Chondrocyte (in vitro differentiated cells): ENCODE data around the gene IRAK2. TPM values are rescaled to one million over a fixed set of nuclear protein-coding genes. Genes with fewer than 3 reads are reported as not detected.

Experiments
- DNase-seq: peaks from one replicate; pipeline ENCODE4 v3.0.0; 2021; ENCODE audit warnings: mixed read lengths, low spot score
- H3K27ac Mint-ChIP-seq: one replicate; pipeline ENCODE4 v1.8.0; 2021; ENCODE audit warnings: mild to moderate bottlenecking, moderate library complexity, mixed read lengths; ENCODE audit not compliant: unreplicated experiment
- H3K27me3 Mint-ChIP-seq: 2 replicates; pipeline ENCODE4 v1.8.0; 2021; ENCODE audit warnings: low read depth, mixed read lengths
- H3K36me3 Mint-ChIP-seq: 2 replicates; pipeline ENCODE4 v1.8.0; 2021; ENCODE audit warnings: low read depth, mixed read lengths
- H3K4me1 Mint-ChIP-seq: 2 replicates; pipeline ENCODE4 v1.8.0; 2021; ENCODE audit warnings: low read depth, mild to moderate bottlenecking, mixed read lengths
- H3K4me3 Mint-ChIP-seq: one replicate; pipeline ENCODE4 v1.8.0; 2021; ENCODE audit warnings: mild to moderate bottlenecking, moderate library complexity, mixed read lengths; ENCODE audit not compliant: unreplicated experiment
- H3K9me3 Mint-ChIP-seq: 2 replicates; pipeline ENCODE4 v1.8.0; 2021; ENCODE audit warnings: low read depth, mixed read lengths
- total RNA-seq: library from RNA; stranded (reverse); gene quantifications from 3 replicates; pipeline ENCODE4 v1.2.1, GENCODE V29; 2021
- TF ChIP-seq, protein P1 (sequence below): fragments of 200-600 bp; sonication (generic); IDR thresholded peaks from 2 replicates; pipeline ENCODE4 v1.5.0; 2021; ENCODE audit warnings: antibody characterized with exemption, mild to moderate bottlenecking, moderate library complexity

The IRAK2 gene
- total RNA-seq, 1 donor from 2014 or later: 1.6 TPM

DNA sequence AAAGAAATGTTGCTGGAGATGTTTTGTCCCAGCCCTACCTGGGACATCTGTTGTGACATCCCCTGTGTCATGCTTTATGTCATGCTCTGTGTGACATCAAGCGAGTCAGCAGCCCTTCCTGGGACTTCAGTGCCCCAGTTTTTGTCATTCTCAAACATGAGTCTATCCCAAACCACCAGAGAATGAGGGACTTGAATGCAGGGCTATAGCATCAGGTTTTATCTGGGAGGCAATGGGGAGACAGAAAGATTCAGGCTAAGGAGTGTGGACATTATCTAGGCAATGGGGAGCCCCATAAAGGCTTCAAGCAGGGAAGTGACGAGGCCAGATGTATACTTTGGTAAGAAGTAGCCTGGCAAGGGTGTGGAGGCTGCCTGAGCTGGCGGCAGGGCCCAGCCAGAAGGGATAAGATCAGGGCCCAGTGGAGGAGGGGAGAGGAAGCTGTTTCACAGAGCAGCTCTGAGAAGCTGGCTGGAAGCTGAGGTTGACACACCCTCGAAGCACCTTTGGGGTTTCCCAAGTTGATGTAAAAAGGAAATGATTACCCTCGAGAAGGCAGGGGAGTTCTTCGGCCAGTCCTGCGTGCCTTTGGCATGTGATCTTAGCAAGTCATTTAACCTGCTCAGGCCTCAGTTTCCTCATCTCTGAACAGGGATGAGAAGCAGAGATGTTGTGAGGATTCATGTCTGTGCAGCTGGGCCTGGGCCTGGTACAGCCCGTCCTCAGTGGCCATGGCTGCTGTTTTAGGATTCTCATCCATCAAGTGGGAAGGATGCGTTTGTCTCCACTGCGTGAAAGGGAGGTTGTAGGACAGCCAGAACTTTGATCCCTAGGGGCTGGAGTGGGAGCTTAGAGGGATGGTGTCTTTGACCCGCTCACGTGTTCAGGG, 34.3 kb downstream of the IRAK2 start:
- Mint-ChIP-seq H3K27ac (peak overlapping the region; percentile 67), H3K9me3 (no peaks in the 10 kb centered on the region), H3K27me3 (no peaks in the 10 kb centered on the region), H3K36me3 (no peaks in the 10 kb centered on the region), H3K4me3 (no peak overlapping the region), H3K4me1 (peaks cover 35% of the 10 kb centered on the region)
- no peak for DNase-seq
- TF ChIP-seq, protein P1, sequence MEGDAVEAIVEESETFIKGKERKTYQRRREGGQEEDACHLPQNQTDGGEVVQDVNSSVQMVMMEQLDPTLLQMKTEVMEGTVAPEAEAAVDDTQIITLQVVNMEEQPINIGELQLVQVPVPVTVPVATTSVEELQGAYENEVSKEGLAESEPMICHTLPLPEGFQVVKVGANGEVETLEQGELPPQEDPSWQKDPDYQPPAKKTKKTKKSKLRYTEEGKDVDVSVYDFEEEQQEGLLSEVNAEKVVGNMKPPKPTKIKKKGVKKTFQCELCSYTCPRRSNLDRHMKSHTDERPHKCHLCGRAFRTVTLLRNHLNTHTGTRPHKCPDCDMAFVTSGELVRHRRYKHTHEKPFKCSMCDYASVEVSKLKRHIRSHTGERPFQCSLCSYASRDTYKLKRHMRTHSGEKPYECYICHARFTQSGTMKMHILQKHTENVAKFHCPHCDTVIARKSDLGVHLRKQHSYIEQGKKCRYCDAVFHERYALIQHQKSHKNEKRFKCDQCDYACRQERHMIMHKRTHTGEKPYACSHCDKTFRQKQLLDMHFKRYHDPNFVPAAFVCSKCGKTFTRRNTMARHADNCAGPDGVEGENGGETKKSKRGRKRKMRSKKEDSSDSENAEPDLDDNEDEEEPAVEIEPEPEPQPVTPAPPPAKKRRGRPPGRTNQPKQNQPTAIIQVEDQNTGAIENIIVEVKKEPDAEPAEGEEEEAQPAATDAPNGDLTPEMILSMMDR: no peak

DNA sequence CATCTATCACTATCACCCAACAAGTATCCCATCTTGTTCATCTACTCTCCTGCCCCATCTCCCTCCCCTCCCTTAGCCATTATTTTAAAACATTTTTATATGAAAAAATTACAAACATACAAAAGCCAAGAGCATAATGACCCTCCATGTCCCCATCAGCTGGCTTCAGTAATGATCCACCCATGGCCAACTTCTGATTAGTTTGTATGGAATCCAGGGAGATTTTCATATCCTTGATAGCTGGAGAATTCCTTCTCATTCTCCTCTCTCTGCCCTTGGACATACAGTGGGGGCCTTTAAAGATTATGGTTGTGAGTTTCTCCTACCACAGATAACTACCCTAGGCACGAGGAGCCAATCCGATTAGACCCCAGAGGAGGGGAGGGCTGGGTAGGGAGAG, 40.2 kb downstream of the IRAK2 start:
- H3K9me3 Mint-ChIP-seq: no peaks in the 10 kb centered on the region
- H3K27ac Mint-ChIP-seq: peak overlapping the region; percentile 90
- H3K36me3 Mint-ChIP-seq: no peaks in the 10 kb centered on the region
- TF ChIP-seq, protein P1: no peak
- H3K27me3 Mint-ChIP-seq: no peaks in the 10 kb centered on the region
- no peak overlapping the region for H3K4me3 Mint-ChIP-seq
- H3K4me1 Mint-ChIP-seq: peaks cover 20% of the 10 kb centered on the region
- no peak for DNase-seq

DNA sequence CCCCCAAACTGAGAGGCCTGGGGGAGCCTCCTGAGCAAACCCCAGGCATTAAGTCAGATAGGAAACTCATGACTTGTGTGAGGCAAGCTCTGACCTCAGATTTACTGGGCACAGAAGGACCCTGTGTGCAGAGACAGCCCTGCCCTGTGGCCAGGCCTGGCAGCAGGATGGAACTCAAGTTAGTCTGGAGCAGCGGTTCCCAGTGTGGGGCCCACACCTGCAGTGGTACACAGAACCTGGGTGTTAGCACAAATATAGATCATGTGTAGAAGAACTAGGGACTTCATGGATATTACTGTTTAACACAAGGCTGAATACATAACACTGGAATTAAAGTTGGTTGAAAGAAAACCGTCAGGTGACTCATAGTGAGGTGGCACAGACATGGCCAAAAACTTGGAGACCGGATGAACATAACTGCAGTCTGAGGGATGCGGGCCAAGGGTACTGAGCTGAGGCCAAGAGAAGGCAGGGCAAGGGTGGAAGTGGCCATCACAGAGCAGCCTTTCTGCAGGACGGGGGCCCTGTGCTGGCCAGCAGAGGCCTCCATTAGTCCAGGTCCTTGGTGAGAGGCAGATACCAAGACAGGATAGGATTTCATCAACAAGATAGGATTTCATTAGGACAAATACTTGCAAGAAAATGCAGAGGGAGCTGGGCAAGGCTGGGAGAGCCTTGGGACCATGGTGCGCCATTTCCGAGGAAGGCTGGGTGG, 40.9 kb downstream of the IRAK2 start:
- no peaks in the 10 kb centered on the region for H3K27me3 Mint-ChIP-seq
- no peaks in the 10 kb centered on the region for H3K36me3 Mint-ChIP-seq
- no peak for DNase-seq
- TF ChIP-seq, protein P1: peak; percentile 26
- peak overlapping the region; percentile 90 for H3K27ac Mint-ChIP-seq
- H3K4me3 Mint-ChIP-seq: no peak overlapping the region
- H3K9me3 Mint-ChIP-seq: no peaks in the 10 kb centered on the region
- peaks cover 20% of the 10 kb centered on the region for H3K4me1 Mint-ChIP-seq

DNA sequence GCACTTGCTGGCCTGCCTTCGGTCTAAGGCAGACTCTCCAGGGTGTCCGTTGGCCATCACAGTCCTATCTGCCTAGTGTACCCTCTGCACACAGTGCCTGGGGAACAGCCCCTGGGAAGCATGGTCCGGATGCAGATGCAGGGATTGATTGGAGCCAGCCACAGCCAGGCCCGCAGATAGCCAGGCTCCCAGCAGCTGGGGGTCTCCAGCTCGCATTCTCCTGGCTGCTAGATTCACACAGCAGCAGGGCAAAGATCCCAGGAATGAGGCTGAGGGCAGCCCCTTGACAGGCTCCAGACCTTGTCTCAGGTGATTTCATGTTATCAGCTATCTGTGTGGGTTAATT, 41.4 kb downstream of the IRAK2 start:
- Mint-ChIP-seq H3K4me3 (no peak overlapping the region), H3K36me3 (no peaks in the 10 kb centered on the region), H3K27ac (peak overlapping the region; percentile 90), H3K4me1 (peaks cover 20% of the 10 kb centered on the region), H3K9me3 (no peaks in the 10 kb centered on the region), H3K27me3 (no peaks in the 10 kb centered on the region)
- no peak for DNase-seq
- TF ChIP-seq, protein P1: no peak

DNA sequence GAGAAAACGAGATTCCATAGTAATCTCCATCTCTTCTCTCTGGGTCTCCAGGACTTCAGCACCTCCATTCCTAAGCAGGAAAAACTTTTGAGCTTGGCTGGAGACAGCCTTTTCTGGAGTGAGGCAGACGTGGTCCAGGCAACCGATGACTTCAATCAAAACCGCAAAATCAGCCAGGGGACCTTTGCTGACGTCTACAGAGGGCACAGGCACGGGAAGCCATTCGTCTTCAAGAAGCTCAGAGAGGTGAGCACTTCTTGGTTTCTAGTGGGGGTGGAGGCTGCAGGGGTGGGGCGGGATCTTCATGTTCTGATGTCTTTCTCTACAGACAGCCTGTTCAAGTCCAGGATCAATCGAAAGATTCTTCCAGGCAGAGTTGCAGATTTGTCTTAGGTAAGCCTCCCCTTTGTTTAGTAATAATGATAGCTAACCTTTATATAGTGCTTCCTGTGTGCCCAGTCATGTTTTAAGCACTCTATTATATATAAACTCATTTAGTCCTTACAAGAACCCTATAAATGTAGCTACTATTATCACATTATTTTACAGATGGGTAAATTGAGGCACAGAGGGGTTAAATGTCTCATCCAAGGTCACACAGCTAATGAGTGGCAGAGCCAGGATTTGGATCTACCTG, 48.6 kb downstream of the IRAK2 start:
- Mint-ChIP-seq H3K9me3 (peaks cover 6% of the 10 kb centered on the region), H3K4me3 (no peak overlapping the region), H3K4me1 (no peaks in the 10 kb centered on the region), H3K27ac (no peak overlapping the region), H3K27me3 (no peaks in the 10 kb centered on the region), H3K36me3 (peaks cover 11% of the 10 kb centered on the region)
- TF ChIP-seq, protein P1: no peak
- no peak for DNase-seq
